ENCODE data around the gene ZBTB16.

Gene ZBTB16

DNA sequence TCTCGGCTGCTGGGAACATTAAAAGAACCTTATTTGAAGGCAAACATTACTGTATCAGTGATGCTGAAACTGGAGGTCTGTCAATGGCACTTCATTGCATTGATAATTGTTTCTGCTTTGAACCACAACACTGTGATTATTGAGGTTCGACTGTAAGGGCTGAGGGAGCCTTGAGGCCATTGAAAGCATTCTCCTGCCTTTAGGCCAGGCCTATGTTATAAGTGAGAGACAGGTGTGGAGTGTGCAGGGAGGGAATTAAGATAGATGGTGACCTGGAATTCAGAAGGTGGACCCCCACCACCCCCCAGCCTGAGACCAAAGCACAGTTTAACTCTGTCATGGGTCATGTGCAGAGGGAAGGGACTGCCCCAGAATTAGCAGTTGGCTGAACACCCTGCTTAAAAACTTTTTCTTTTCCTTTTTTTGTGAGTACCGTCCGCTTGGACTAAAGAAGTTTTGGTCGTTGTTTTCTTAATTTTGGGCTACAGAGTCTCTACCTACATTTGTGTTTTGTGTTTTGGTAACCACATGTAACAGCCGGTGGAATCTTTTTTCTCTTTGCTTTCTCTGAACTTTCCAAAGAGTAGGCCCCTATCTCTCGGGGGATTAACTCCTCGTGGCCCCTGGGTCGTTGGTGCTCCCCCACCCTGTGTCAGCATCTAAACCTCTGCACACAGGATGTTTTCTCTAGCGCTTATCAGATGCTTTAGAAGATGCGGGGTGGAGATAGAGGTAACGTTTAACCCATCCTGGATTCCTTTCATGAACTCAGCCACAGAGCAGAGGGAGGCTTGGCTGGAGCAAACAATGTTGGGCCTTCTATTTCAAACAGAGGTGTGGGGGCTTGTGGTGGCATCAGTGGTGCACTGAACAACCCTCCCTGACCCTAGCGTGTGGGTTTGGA lies 43.7 kb downstream of the ZBTB16 start:
- no peak for DNase-seq (ENCODE audit: low read depth in 2 of 2, low spot score in 1 of 2)

GRCh38 chr11:114105611-114106010 lies 46.1 kb downstream of the ZBTB16 start:
- DNase-seq (ENCODE audit: low read depth in 2 of 2, low spot score in 1 of 2): no peak

DNA sequence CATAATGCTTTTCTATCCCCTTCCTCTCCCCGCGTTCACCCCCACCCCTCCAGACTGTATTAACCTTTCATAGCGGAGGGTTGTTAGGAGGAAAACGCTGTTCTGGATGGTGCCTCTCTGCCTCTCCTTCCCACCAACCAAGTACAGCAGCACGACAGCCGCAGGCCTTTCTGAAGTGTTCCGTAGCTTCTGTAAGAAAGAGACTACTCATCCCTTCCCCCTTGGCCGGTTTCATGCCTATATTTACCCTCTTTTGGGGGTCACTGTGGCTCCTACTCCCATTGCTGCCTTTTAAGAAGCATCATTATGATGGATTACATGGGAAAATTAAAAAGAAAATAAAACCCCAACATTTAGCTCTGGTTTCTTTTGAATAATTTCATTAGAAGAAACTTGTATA lies 46.5 kb downstream of the ZBTB16 start:
- no peak for DNase-seq (ENCODE audit: low read depth in 2 of 2, low spot score in 1 of 2)

DNA sequence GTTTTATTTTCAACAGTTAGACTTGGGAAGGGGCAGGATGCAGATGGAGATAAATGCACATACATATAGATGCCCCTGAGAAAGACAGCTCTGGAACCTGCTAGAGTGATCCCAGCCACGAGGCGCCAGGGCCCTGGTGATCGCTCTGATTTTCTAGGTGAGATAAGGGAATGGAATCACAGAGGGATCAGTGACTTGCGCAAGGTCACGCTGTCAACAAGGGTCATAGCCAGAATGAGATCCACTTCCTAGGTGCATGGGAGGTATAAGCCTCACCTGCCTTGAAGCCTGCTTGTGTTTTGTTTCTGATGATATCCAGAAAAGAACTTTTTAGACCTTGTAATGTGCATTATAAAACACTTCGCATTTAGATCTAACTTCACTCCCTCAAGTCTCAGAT lies 47.5 kb downstream of the ZBTB16 start:
- DNase-seq (ENCODE audit: low read depth in 2 of 2, low spot score in 1 of 2): no peak

DNA sequence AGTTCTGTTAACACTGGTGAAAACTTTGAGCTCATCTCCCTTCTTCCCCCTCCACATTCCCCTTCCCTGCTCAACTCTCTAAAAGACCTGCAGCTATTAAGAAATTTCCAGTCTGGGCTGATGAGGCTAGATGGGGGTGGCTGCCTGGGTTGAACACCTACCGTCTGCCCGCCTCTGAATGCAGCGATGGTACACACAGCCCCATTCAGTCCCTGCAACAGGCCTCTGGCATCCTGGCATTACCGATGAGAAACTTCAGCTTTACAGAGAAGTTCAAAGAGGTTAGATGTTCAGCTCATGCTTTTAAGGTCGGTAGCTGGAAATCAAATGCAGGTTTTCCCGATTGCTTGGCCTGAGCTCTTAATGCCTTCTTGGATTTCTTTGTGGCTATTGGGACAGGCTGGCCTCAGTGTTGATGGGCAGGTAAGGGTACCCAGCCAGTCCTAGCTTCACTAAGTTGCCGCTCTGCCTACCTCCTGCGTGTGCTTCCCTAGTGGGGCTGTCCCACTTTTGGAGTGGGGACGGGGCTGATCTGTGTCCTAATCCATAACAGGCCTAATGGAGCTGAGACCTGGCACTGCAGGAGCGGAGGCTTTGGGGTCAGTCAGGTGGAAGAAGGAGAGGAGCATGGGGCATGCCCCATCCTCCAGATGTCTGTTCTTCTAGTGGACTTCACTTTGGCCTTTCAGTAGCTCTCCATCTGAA lies 49.1 kb downstream of the ZBTB16 start:
- no peak for DNase-seq (ENCODE audit: low read depth in 2 of 2, low spot score in 1 of 2)

- no peak for DNase-seq (ENCODE audit: low read depth in 2 of 2, low spot score in 1 of 2)
Observed at GRCh38 chr11:114109206-114110090, 49.9 kb downstream of the ZBTB16 start.

- DNase-seq (ENCODE audit: low read depth in 2 of 2, low spot score in 1 of 2): no peak
Observed at GRCh38 chr11:114110123-114110522, 50.6 kb downstream of the ZBTB16 start.

DNA sequence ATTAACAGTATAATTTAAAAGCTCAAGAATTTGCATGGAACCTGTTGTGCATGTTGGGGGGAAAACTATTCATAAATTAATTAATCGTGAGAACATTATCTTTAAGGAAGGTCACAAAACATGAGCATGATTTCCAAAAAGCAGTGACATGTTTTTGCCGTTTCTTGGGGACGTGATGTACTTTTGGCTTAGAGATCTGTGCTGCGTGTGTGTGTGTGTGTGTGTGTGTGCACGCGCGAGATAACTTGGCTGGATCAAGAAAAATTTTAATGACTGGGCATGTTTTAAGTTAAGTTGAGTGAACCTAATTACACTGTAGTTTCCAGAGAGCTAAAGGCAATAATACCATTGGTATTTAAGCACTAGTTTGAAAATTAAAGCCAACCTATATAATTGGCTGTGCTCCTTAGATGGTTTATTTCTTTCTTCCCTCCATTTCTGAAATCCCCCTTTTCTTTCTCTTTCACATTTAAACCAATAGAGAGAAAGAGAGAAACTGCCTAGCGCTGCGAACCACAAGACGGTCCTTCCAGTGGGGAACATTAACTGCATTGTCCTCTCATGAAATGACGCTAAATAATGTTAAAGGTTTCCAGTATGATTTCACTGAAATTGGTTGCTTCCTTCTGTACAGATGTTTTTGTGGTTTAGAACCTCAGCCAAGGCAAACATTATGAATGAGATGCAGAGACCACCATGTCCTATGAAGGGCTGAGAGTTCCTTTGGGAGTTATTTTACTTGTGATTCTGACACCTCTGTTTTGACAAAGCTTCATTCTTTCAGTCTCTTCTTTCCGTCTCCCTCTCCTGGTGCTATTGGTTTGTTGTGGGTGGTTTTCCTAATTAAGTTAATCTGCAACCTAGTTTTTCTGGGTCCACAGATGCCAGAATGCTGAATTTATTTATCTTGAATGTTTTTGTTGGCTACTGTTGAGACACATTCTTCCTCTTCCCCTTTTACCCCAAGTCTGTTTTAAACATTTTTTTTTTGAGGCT lies 51.7 kb downstream of the ZBTB16 start:
- no peak for DNase-seq (ENCODE audit: low read depth in 2 of 2, low spot score in 1 of 2)

GRCh38 chr11:114115451-114115928 lies 56.0 kb downstream of the ZBTB16 start:
- no peak for DNase-seq (ENCODE audit: low read depth in 2 of 2, low spot score in 1 of 2)

- DNase-seq (ENCODE audit: low read depth in 2 of 2, low spot score in 1 of 2): no peak
Observed at GRCh38 chr11:114116357-114116756, 56.8 kb downstream of the ZBTB16 start.

GRCh38 chr11:114116800-114117199 lies 57.3 kb downstream of the ZBTB16 start:
- no peak for DNase-seq (ENCODE audit: low read depth in 2 of 2, low spot score in 1 of 2)

GRCh38 chr11:114120606-114121005 lies 61.1 kb downstream of the ZBTB16 start:
- no peak for DNase-seq (ENCODE audit: low read depth in 2 of 2, low spot score in 1 of 2)

- DNase-seq (ENCODE audit: low read depth in 2 of 2, low spot score in 1 of 2): no peak
Observed at GRCh38 chr11:114121138-114121537, 61.6 kb downstream of the ZBTB16 start.

DNA sequence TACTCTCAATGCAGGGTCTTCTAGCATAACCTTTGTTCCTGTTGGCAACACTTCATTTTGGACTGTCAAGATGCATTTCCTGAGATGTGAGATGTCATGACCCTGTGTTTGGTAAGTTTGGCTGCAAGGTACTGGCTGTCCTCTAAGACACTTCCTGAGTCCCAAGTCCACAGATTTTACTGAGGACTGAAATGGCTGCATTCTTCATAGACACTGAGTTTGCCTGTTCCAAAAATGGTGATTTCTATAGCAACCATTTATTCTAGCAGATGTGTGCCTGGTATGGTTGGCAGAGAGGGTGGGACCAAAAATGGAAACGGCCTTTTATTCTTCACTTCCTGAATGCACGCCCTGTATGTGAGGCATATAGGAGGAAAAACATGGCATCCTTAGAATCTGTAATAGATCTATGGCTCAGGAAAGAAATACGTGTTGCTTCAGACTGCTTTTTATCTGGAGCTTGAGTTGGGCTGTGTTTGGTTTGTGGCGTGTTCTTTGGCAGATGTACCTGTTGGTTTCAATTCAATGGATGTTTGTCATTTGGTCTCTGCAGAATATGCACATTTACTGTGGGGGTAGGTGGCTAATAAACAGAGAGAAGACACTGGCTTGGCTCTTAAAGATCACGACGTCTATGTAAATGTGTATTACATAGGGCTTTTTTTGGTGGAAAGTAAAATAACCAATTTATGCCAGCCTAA lies 62.4 kb downstream of the ZBTB16 start:
- DNase-seq (ENCODE audit: low read depth in 2 of 2, low spot score in 1 of 2): no peak

DNA sequence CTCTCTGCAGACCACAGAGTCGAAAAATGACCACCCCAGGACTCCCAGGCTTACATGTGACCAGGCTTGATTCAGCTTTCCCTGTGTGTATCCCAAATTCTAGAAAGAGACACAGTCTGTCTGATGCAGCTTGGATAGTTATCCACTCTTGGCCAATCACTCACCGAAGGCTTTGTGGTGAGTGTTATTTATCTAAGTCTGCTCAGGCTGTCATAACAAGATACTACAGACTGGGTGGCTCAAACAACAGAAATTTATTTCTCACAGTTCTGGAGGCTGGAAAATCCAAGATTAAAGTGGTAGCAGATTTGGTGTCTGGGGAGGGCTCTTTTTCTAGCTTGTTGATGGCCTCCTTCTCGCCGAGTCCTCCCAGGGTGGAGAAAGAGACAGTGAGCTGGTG lies 63.2 kb downstream of the ZBTB16 start:
- DNase-seq (ENCODE audit: low read depth in 2 of 2, low spot score in 1 of 2): no peak

GRCh38 chr11:114123692-114124330 lies 64.3 kb downstream of the ZBTB16 start:
- DNase-seq (ENCODE audit: low read depth in 2 of 2, low spot score in 1 of 2): no peak

DNA sequence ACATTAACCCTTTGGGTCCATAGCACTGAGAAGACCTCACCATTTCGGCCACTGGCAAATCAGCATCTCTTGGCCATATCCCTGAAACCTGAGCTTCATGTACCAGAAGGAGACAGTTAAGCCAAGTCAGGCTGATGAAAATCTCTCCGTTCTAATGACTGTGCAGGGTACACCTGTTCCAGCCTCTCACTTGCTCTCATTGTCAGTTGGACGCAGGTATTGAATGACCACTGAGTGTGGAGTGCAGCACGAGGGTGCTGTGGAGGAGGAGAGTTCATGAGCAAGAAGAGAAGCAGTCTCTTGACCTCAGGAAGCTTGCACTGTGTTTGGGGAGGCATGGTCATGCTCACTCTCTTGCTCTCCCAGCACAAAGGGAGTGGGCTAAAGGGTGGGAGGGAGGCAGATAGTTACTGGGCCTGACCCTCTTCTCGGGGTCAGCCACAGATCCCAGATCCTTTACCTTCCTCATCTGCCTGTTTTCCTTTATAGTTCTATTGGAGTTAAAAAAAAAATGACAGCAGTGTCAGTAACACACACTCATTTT lies 65.2 kb downstream of the ZBTB16 start:
- DNase-seq (ENCODE audit: low read depth in 2 of 2, low spot score in 1 of 2): no peak

GRCh38 chr11:114125531-114125930 lies 66.0 kb downstream of the ZBTB16 start:
- no peak for DNase-seq (ENCODE audit: low read depth in 2 of 2, low spot score in 1 of 2)

DNA sequence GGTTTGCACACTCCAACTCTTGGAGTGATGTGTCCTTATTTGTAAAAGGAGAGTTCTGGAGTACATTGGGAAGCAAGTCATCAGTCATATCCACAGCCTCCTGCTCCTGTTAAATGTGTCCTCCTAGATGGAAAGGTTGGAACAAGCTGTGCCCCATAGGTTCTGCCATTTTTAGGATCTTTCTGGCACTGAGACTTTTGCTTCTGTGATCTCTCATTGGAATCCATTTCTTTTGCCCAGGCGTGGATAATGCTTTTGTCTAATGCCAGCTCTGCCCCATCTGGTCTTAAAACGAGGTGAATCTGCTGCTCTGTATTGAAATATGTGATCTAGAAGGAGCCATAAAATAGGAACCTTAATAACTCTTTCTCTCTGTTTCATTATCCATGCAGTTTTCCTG lies 66.4 kb downstream of the ZBTB16 start:
- DNase-seq (ENCODE audit: low read depth in 2 of 2, low spot score in 1 of 2): no peak

Data from stimulated activated CD8-positive, alpha-beta memory T cell treated with anti-CD3 and anti-CD28 coated beads, Interleukin-4, amount 100 ng/mL, for 1 hour (primary cell).